ENCODE results near the gene IFNE. TPM values are rescaled to one million over a fixed set of nuclear protein-coding genes. Genes with fewer than 3 reads are reported as not detected.
A peak's percentile ranks its signal among the peaks of the same experiment; 100 is the strongest.

IFNE gene
- total RNA-seq, 1 donor from 2014 or later, result not detected

- Histone ChIP-seq H3K9me3 (no peaks in the 10 kb centered on the region), H3K36me3 (no peaks in the 10 kb centered on the region), H3K27ac (no peak overlapping the region), H3K4me3 (no peak overlapping the region), H3K4me1 (no peaks in the 10 kb centered on the region), H3K27me3 (no peaks in the 10 kb centered on the region)
- no peak for DNase-seq
- intact Hi-C loops (cut with DNase I), result no loop called here
- ATAC-seq, result no peak
- TF ChIP-seq, protein P1, sequence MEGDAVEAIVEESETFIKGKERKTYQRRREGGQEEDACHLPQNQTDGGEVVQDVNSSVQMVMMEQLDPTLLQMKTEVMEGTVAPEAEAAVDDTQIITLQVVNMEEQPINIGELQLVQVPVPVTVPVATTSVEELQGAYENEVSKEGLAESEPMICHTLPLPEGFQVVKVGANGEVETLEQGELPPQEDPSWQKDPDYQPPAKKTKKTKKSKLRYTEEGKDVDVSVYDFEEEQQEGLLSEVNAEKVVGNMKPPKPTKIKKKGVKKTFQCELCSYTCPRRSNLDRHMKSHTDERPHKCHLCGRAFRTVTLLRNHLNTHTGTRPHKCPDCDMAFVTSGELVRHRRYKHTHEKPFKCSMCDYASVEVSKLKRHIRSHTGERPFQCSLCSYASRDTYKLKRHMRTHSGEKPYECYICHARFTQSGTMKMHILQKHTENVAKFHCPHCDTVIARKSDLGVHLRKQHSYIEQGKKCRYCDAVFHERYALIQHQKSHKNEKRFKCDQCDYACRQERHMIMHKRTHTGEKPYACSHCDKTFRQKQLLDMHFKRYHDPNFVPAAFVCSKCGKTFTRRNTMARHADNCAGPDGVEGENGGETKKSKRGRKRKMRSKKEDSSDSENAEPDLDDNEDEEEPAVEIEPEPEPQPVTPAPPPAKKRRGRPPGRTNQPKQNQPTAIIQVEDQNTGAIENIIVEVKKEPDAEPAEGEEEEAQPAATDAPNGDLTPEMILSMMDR (IDR thresholded peaks at IDR 0.05), result no peak
These were observed 9.6 kb upstream of the IFNE start for GRCh38 chr9:21491756-21492155.

DNA sequence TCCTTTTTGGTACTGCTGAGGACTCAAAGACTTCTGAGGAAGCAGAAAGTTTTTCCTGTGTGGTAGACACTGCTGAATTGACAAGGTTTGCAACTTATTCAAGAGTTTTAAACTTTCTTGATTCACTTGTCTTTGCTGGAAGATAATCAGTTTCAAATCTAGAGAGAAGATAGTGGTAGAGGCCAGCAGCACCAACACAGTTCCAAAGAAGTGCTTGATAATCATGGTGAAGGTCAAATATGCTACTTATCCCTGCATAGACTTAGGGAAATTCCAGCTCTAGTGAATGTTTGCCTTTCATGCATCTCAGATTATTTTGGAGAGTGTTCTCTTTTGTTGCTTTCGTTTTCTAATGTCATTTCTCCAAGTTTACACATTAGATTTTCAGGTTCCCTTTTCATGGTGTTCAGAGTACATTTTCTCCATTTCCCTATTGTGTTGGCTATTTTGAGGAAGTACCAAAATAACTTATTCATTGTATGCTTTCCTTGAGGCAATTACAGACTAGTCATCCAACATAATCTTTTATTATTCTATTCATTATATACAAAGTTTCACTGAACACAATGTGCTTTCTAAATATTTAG lies 550 bp downstream of the IFNE start:
- no peak overlapping the region for H3K27ac ChIP-seq
- ATAC-seq (peak; percentile 62), DNase-seq (no peak)
- TF ChIP-seq, protein P1 (IDR thresholded peaks at IDR 0.05), result no peak
- H3K9me3 ChIP-seq, result no peaks in the 10 kb centered on the region
- no peaks in the 10 kb centered on the region for H3K4me1 ChIP-seq
- intact Hi-C loops (cut with DNase I), result no loop called here
- no peaks in the 10 kb centered on the region for H3K36me3 ChIP-seq
- H3K27me3 ChIP-seq, result no peaks in the 10 kb centered on the region
- H3K4me3 ChIP-seq, result no peak overlapping the region

DNA sequence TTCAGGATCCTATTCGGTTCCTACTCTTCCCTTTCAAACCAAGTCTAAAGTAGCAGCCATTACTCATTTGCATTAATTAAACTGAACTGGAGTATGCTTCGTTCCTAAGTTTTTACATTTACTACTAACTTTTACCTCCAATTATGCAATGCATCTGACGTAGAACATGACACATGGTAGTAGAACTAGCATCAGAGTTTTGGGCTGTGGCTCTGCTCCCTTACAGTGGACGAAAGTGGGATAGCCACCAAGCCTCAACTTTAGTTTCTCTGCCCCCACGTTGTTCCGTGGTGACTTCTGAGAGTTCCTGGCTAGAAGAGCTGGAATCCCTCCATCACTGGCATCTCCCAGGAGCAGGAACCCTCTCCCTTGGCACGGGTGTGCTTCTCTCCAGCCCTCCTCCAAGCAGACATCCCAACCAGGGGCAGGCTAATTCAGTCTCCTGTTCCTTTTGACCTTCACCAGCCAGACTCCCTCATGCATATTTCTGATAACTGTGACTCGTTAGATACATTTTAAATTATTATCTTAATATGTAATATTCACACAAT lies 2.9 kb downstream of the IFNE start:
- no peaks in the 10 kb centered on the region for H3K36me3 ChIP-seq
- no peak for DNase-seq
- ATAC-seq, result no peak
- no peaks in the 10 kb centered on the region for H3K9me3 ChIP-seq
- no peak overlapping the region for H3K27ac ChIP-seq
- intact Hi-C loops (cut with DNase I), result no loop called here
- TF ChIP-seq, protein P1 (IDR thresholded peaks at IDR 0.05), result no peak
- H3K4me3 ChIP-seq, result no peak overlapping the region
- no peaks in the 10 kb centered on the region for H3K4me1 ChIP-seq
- no peaks in the 10 kb centered on the region for H3K27me3 ChIP-seq

DNA sequence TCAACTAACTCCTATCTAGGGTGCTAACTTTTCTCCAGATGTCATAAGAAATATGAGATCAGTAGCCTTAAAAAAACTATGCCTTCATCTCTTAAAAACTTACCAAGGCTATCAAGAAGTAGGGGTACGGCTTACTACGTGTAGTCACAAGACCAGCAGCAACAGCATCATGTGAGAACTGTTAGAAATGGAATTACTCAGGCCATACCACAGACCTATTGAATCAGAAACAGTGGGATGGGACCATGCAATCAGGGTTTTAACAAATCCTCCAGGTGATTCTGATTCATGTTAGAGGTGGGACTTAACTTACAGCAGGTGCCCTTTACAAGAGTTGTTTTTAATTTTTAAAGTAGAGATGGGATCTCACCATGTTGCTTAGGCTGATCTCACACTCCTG lies 4.6 kb downstream of the IFNE start:
- H3K4me3 ChIP-seq, result no peak overlapping the region
- DNase-seq (no peak), ATAC-seq (no peak)
- H3K27me3 ChIP-seq, result no peaks in the 10 kb centered on the region
- TF ChIP-seq, protein P1 (IDR thresholded peaks at IDR 0.05), result no peak
- no peaks in the 10 kb centered on the region for H3K9me3 ChIP-seq
- no peaks in the 10 kb centered on the region for H3K4me1 ChIP-seq
- H3K27ac ChIP-seq, result no peak overlapping the region
- no peaks in the 10 kb centered on the region for H3K36me3 ChIP-seq
- intact Hi-C loops (cut with DNase I), result no loop called here

- no peaks in the 10 kb centered on the region for H3K27me3 ChIP-seq
- no peak for DNase-seq
- no peak for ATAC-seq
- TF ChIP-seq, protein P1 (IDR thresholded peaks at IDR 0.05), result no peak
- H3K9me3 ChIP-seq, result no peaks in the 10 kb centered on the region
- H3K4me1 ChIP-seq, result no peaks in the 10 kb centered on the region
- H3K4me3 ChIP-seq, result no peak overlapping the region
- no peaks in the 10 kb centered on the region for H3K36me3 ChIP-seq
- intact Hi-C loops (cut with DNase I), result no loop called here
- no peak overlapping the region for H3K27ac ChIP-seq
These were observed 8.9 kb downstream of the IFNE start for GRCh38 chr9:21473236-21473635.

DNA sequence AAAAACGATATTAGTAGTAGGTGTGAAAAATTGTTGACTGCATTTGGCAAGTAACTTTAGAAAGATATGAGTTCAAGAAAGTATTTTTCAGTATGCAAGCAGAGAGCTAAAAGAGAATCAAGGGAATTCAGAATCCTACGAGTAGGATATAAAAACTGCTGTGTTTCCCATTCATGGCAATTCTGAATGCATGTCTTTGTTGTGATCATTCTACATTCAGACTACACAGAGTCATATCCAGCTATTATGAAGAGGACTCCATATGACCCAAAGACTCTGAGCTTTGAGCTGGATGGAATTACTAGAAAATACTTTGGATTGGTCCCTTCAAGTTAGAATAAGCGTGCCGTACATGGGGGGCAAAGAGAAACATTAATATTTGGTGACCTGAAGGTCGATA lies 12.0 kb downstream of the IFNE start:
- ATAC-seq (no peak), DNase-seq (no peak)
- TF ChIP-seq, protein P1 (IDR thresholded peaks at IDR 0.05), result no peak
- Histone ChIP-seq H3K4me3 (no peak overlapping the region), H3K9me3 (no peaks in the 10 kb centered on the region), H3K27ac (no peak overlapping the region), H3K4me1 (no peaks in the 10 kb centered on the region), H3K27me3 (no peaks in the 10 kb centered on the region), H3K36me3 (no peaks in the 10 kb centered on the region)
- intact Hi-C loops (cut with DNase I), result no loop called here
